ENCODE measurements around the gene TXNDC17.

TXNDC17 gene

GRCh38 chr17:6675201-6675825 lies 34.5 kb downstream of the TXNDC17 start:
- no peak for TF ChIP-seq TAF1 (IDR thresholded peaks at IDR 0.05; ENCODE audit: borderline replicate concordance, insufficient read depth, low read length)
- no peak for TF ChIP-seq REST (IDR thresholded peaks at IDR 0.05; ENCODE audit: insufficient read depth in 1 of 2, low read depth in 2 of 2, low read length in 2 of 2)
- TF ChIP-seq FOXP2 (optimal IDR thresholded peaks at IDR 0.05; ENCODE audit: borderline replicate concordance, extremely low read depth, extremely low read length, insufficient read depth): no peak
- TF ChIP-seq POLR2AphosphoS5 (IDR thresholded peaks at IDR 0.05; ENCODE audit: low read depth, low read length): no peak
- no peak for TF ChIP-seq SIN3A (IDR thresholded peaks at IDR 0.05; ENCODE audit: borderline replicate concordance, insufficient read depth, low read length)

- TF ChIP-seq POLR2AphosphoS5 (IDR thresholded peaks at IDR 0.05; ENCODE audit: low read depth, low read length) (no peak), FOXP2 (optimal IDR thresholded peaks at IDR 0.05; ENCODE audit: borderline replicate concordance, extremely low read depth, extremely low read length, insufficient read depth) (no peak), SIN3A (IDR thresholded peaks at IDR 0.05; ENCODE audit: borderline replicate concordance, insufficient read depth, low read length) (no peak), REST (IDR thresholded peaks at IDR 0.05; ENCODE audit: insufficient read depth in 1 of 2, low read depth in 2 of 2, low read length in 2 of 2) (no peak), TAF1 (IDR thresholded peaks at IDR 0.05; ENCODE audit: borderline replicate concordance, insufficient read depth, low read length) (no peak)
Observed at GRCh38 chr17:6676802-6677157, 35.9 kb downstream of the TXNDC17 start.

GRCh38 chr17:6677158-6677831 lies 36.4 kb downstream of the TXNDC17 start:
- TF ChIP-seq REST (IDR thresholded peaks at IDR 0.05; ENCODE audit: insufficient read depth in 1 of 2, low read depth in 2 of 2, low read length in 2 of 2) (no peak), POLR2AphosphoS5 (IDR thresholded peaks at IDR 0.05; ENCODE audit: low read depth, low read length) (no peak), FOXP2 (optimal IDR thresholded peaks at IDR 0.05; ENCODE audit: borderline replicate concordance, extremely low read depth, extremely low read length, insufficient read depth) (no peak), SIN3A (IDR thresholded peaks at IDR 0.05; ENCODE audit: borderline replicate concordance, insufficient read depth, low read length) (no peak), TAF1 (IDR thresholded peaks at IDR 0.05; ENCODE audit: borderline replicate concordance, insufficient read depth, low read length) (no peak)

GRCh38 chr17:6677946-6678345 lies 37.1 kb downstream of the TXNDC17 start:
- TF ChIP-seq REST (IDR thresholded peaks at IDR 0.05; ENCODE audit: insufficient read depth in 1 of 2, low read depth in 2 of 2, low read length in 2 of 2) (no peak), POLR2AphosphoS5 (IDR thresholded peaks at IDR 0.05; ENCODE audit: low read depth, low read length) (no peak), FOXP2 (optimal IDR thresholded peaks at IDR 0.05; ENCODE audit: borderline replicate concordance, extremely low read depth, extremely low read length, insufficient read depth) (no peak), TAF1 (IDR thresholded peaks at IDR 0.05; ENCODE audit: borderline replicate concordance, insufficient read depth, low read length) (no peak), SIN3A (IDR thresholded peaks at IDR 0.05; ENCODE audit: borderline replicate concordance, insufficient read depth, low read length) (no peak)

All from PFSK-1 (cell line).